Measurements from ENCODE around the gene STRADA.
A peak's percentile ranks its signal among the peaks of the same experiment; 100 is the strongest.
"Not testable (repeated sequence)": the region's sequence is repeated elsewhere in the genome, so short reads cannot be mapped to it uniquely, and the experiment has no call there.

Gene STRADA

DNA sequence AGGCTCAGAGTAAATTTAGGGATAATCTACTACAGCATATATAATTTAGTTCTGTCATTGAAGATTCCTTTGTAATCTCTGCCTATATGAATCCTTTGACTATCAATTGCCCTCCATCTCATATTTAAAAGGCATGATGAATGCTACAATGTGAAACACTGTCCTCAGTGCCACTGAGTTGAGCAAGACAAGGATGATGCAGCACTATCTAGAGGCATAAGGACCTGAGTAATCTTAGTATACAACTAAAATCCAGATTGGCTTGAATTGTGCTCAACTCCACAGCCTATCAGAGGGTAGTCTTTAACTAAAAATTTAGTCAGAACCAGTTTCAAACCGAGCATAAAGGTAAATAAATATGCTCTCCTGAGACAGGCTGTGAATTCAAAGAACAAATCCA is 11.6 kb upstream of the STRADA start:
- no peak for DNase-seq

DNA sequence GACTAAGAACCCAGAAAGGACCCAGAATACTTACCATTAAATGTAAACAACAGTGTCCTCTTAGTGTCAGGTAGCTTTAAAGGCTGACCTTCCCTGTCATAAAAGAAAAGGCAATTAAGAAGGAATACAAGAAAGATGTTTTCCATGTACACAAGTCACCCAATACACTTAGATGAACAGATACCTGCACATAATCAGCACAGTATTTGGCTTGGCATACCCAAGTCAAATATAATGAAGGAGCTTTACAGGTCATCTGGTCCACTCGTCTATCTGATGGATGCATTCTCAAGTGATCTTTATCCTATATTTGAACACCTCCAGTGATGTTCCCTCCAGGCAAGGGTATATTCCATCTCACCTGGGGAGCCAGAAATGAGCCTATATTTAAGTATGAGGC is 11.1 kb upstream of the STRADA start:
- DNase-seq: no peak

DNA sequence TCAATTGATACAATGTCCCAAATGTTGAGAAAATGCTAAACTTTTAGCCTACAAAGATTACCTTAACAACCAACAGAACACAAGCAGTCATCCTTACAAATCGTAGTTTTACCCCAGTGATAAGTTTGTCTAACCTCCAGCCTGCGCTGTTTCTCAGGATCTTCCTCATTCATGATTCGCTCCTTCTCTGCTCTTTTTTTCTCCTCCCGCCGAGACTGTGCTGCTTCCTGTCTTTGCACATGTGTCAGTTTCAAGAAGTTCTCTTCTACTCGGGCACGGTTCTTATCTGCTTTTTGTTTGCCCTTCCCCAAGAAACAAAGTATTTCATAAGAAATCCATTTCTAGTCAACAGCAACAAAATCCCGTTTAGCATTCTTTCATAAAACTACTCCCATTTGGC is 10.2 kb upstream of the STRADA start:
- no peak for DNase-seq

DNA sequence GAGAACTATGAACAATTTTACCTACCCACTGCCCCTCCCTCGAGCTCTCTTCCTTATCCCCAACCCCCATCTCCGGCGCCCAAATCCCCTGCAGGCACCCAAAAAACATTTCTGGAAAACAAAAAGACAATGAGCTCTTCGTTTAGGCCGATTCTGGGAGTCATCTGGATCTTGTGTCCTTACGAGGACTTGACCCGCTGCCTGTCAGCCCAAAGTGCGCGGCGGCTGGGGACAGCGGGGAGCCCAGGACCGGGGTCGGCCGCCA is 524 bp downstream of the STRADA start:
- DNase-seq: no peak

DNA sequence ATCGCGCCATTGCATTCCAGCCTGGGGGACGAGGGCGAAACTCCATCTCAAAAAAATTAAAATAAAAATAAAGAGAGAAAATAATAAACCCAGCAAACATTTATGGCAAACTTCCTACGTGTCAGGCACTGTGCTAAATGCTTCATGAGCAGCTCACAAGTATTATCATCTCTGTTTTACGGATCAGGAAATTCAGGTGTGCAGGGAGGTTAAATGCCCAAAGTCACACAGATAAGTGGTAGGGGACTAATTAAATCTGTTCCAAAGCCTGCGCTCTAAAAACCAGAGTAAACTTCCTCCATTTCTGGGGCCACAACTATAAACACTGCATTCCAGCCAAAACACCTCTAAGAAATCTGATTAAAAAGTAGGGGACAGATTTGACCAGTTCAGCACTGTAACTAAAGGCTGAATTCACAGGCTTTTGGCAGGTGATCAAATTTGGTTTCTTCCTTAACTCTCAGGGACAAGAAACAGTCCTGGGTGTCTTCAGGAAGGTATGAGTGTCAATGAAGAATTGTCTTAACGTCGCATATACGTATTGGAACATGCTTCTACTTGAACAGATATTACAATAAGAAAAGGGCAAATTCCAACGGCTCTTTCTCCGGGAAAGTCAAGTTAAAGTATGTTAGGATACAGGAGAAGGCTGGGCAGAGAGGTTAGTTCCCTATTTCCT is 996 bp downstream of the STRADA start:
- DNase-seq: no peak

DNA sequence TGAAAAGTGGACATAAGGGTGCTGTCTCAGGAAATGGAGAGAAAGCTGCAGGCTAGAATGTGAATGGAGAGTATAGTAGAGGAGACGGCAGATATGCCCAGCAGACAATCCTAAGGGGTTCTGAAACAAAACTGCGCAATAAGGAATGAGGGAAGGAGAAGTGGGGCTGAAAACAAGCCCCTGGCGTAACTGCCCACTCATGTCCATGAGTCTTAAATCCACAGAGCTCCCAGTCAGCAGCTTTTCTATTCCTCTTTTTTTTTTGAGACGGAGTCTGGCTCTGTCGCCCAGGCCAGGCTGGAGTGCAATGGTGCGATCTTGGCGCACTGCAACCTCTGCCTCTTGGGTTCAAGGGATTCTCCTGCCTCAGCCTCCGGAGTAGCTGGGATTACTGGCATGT is 5.9 kb downstream of the STRADA start:
- no peak for DNase-seq

DNA sequence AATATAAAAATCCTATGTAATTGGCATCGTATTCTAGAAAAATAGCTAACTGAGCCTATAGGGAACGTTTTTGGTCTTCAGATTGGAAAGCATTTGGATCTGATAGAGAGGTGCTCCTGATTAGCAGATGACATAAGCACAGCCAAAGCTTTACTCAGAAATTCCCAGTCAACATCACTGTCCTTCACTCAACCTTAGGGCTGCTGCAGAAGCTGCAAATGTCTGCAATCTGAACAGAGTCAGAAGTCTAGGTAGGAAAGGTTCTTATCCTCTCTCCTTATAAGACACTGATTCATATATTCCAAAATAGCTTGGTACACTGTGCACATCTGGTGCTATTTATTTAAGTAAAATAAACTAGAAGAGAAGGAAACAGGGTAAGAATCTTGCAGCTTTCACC is 19.2 kb downstream of the STRADA start:
- DNase-seq: no peak

DNA sequence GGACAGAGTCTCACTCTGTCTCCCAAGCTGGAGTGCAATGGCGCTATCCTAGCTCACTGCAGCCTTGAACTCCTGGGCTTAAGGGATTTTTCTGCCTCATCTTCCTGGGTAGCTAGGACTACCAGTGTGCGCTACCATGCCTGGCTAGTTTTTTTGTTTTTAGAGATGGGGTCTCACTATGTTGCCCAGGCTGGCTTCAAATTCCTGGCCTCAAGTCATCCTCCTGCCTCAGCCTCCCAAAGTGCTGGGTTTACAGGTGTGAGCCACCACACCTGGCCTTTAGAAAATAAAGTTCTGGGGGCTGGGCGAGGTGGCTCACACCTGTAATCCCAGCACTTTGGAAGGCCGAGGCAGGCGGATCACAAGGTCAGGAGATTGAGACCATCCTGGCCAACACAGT is 21.4 kb downstream of the STRADA start:
- DNase-seq: not testable (repeated sequence)

DNA sequence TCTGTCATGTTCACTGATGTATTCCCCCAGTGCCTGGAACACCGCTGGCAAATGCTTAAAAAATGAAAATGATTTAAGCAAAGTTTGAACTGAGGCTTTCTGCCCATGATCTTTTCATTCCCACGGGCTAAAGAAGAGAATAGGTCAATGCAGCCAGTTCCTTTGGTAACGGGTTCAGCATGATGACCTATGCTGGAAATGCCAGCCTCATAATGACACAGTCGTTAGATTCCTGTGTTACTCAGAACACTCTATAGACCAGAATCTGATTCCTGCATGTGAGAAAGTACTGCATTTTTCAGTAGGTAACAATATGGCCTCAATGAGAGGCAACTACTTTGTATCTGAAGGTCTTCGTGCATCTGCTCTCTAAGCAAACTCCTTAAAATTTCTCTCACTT is 22.6 kb downstream of the STRADA start:
- no peak for DNase-seq

DNA sequence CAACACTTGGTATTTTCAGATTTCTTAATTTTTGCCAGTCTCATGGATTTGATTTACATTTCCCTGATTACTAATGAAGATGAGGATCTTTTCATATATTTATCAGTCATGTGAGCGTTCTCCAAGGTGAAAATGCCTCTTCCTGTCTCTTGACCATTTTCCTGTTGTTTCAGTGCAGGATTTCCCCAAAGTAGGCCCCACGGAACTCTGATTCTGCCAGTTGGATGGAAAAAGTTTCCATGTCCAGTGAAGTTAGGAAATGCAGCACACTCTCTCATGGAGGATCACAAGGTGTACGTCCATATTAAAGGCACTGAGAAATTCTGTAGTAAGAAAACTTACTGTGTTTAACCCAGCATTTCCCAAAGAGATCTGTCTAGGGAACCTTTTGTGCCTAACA is 25.2 kb downstream of the STRADA start:
- no peak for DNase-seq

DNA sequence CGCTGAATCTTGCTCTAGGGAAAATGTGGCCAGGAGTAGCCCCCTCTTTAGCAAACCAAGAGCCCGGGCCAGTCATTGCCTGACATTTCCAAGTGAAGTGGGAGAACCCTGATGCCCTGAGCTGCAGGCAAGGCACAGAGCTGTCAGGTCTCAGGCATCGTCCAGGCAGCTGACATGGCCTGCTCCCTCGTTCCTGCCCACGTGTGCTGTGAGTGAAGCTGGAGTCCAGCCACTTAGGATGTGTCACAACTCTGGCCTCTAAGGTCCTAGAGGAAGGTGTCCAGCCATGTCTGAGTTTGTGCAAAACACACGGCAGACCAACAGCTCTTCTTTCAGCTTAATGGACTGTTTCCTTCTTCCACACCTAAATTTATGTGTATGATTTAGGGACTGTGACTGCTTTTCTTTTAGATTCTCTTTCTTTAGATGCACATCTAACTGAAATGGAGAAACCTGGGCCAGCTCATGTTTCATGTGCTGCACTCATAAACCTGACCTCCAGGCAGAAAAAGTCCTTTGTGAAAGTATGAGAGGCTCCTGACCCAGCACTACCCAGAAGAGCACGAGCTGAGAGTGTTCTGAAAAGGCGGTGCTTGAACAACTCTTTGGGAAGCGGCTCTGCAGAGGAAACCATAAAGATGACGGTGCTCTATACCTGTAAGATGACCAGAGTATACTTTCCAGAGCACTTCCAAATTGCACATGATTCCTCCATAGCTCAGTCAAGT is 26.9 kb downstream of the STRADA start:
- DNase-seq: no peak

DNA sequence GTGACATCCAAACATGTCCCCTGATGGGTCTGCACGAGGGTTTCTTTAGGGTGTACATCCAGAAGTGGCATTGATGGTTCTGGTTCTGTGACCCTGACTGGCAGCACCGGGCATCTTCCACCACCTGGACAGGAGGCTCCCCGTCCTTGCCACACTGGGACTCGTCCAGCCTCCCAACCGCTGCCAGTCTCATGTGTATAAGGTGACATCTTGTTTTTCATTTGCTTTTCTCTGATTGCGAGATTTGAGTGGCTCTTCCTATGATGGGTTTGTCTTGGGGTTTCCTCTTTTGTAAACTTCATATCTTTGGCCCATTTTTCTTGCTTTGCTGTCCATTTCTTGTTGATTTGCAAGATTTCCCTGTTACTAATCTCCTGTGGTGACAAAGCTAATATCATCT is 32.5 kb downstream of the STRADA start:
- DNase-seq: no peak

DNA sequence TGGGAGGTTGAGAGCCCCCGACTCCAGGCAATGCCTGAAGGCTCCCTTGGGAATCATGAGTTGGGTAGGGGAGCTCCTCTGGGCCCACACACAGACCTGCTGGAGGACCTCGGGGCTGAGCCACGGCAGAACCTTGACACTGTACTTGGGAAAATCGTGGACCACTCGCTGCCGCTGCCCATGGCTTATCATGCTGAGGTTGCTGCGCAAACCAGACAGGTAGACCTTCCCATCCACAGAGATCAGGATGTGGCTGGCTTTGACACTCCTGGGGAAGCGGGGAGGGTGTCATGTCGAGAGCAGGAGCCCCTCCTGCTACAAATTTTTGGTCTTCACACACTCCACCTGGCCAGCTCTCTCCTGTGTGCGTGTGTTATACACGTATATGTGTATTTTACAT is 34.4 kb downstream of the STRADA start:
- no peak for DNase-seq

DNA sequence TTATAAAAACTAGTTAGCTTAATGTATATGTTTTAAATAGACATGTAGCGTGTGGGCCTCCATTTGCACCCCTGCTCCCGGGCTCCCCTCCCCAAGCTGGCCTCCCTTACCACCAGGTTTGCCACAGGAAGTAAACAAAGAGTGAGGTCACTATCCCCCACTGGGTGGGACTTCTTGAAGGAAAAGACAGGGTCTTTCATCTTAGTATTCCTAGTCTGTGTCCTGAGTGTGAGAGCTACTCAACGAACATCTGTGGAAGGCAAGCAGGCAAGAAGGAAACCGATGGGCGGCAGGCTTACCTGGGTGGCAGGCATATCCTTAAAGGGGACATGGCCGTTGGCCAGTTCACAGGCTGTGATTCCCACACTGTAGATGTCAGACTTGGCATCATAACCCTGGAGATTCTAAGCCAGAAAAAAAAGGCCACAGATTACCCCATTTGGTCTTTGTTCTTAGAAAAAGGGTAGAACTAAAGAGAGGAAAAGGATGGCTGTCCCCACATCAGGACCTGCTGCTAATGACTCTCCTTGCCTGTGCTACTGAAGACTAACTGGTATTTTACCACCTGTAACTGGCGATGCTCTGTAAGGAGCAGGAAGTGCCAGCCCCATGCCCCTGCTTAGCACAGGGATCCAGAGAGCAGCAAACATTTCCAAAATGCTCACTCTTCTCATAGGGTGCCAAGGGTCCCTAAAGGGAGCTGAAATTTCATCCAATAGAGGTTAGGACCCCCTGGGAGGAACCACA is 35.1 kb downstream of the STRADA start:
- no peak for DNase-seq

DNA sequence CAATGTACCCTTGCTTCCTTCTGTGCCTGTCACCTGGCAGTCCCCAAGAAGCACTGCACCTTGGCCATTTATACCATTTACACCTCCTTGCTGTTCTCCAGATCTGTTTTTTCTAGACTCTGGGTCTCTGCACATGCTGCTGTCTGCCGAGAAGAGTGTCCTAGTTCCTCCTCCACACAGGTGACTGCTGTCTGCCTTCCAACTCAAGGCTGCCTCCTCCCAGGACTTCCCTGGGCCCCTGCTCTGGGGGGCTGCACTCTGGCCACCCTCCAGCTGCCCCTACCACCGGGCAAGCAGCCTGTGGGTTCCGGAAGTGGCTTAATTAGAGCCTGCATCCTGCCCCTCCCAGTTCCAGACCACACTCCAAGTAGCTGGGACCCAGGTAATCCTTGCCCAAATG is 35.9 kb downstream of the STRADA start:
- no peak for DNase-seq

DNA sequence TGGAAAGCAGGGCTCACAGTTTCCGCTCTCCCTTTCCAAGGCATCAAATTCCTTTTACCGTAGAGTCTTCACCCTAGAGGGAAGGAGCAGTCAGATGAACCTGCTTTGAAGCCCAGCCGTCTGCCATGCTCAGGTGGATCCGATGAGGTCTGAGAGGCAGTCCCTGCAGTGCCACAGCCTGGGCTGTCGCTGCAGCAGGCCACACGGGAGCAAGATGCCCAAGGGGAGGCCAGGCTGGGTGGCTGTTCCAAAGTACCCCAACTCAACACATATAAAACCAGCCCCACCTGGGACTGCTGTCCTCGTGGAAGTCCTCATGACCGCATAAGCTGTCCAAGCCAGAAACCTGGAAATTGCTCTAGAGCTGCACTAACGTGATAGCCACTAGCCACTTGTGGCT is 36.8 kb downstream of the STRADA start:
- DNase-seq: no peak

DNA sequence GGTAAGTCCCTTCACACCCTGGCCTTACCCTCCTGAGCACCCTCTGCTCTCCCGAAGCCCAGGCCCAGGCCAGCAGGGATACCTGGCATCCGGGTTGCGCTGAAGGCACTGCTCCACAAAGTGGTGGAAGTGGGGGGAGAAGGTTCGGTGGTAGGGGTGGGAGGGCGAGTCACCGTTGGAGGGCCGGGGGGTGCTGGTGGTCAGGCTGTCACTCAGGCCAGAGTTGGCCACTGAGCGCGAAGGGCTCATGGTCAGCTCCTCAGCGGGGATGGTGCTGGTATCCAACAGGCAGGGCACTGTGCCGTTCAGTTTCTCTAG is 37.4 kb downstream of the STRADA start:
- no peak for DNase-seq

DNA sequence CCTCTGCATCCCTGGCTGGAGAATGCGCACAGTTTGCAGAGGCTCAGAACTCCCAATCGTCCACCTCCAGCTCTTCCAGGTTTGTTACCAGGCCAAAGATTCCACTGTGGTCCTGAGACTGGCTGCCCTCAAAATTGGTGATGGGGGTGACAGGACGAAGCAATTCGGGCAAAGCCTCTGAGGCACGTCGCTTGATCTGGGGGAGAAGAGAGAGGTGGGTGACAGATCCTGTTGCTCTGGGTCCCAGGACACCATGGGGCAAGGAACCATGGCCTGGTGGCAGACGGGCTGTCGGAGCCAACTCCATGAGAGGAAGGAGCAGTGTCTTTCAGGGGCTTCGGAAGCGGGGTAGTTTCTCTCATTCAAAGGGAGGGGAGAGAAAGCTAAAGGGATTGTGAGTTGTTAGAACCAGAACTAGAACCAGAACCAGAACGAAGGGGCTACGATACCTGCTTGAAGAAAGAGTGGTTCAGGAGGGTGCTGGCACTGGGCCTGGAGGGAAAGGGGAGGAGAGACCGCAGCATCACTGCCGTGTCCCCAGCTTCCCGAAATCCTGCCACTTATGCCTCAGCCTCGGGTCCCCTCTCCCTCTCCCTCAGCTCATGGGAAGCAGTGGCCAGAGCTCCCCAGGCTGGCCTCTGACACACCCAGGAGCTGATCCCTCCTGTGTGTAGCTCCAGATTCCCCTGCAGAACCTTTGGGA is 37.9 kb downstream of the STRADA start:
- no peak for DNase-seq

DNA sequence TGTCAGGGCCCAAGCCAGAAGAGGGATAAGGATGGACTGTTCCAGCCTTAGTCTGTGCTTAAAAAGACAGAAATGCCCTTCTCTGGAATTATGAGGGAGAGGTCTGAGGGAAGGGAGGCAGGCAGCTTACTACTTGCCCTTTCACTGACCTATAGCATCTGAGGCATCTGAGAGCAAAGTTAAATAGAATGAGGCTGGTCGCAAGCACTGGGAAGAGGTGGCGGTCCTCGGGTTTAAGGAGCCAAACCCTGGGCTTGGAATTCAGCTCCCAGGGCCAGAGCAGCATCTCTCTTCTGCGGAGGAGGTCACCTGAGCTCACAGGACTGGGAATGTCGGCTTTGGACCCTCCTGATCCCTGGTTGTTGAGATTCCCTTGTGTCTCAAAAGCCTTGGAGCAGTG is 38.6 kb downstream of the STRADA start:
- DNase-seq: no peak

DNA sequence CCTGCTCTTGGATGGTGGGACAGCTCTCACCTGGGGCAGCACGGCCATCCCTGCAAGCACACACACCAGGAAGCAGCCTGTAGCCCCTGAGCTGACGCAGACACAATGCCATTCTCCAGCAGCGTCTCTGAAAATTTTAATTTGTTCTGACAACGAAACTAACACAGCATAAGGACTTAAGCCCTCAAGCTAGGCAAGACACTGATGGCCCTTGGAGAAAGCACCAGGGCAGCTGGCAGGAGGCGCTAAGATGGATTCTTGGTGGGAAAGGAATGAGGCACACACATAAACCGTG is 38.9 kb downstream of the STRADA start:
- peak; percentile 65 for DNase-seq

DNA sequence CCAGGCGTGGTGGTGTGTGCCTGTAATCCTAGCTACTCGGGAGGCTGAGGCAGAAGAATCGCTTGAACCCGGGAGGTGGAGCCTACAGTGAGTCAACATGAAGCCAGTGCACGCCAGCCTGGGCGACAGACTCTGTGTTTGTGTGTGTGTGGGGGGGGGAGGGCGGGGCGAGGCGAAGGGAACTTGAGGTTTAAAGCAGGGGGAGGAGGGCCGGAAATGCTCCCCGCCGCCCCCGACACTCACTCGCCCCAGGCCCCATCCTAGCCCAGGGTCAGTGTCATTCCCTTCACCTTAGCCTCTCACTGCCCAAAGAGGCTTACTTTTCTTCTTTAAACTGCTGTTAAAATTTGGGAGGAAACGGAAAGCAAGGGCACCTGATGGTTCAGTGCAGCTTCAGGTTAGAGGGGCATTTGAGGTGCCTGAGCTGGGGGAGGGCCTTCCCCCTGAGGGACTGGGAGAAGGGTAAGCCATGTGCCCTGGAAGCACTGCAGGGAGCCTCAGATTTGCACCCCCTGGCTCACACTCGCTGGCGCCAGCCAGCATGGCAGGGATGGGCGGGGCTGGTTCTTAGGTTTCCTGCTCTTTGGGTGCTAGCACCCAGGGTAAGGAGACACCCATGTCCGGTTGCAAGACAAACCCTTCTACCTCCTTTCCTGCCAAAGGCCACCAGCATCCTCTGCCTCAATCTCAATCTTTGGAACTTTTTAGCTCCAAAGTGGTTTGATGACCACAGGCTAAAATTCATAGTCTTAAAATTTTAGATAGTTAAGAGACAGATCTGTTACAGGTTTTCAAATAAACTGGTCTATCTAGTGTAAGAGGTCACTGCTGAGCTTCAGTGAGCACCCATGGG is 39.5 kb downstream of the STRADA start:
- DNase-seq: peak; percentile 89

DNA sequence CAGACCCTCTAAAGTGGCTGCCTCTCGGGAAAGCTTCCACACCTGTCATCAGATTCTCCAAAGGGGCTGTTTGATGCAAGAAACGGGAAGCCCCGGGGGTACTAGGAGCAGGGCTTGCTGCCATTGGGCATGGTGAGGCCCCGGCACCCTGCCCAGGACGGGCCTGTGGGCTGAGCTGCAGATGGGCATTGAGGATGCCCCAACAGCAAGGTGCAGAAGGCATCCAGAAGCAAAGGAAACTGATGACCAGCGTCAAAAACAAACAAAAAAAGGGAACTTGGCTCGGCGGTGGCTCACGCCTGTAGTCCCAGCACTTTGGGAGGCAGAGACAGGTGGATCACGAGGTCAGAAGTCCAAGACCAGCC is 40.2 kb downstream of the STRADA start:
- DNase-seq: peak; percentile 71
